DMS53 treated with DMSO at 0.1 percent for 48 hours (cell line): ENCODE data around the gene ADH7.

Source experiments
- DNase-seq: peaks from one replicate; lab custom pipeline; 2025; ENCODE audit not compliant: unreplicated experiment; lab: John Stamatoyannopoulos, UW

ADH7 gene

DNA sequence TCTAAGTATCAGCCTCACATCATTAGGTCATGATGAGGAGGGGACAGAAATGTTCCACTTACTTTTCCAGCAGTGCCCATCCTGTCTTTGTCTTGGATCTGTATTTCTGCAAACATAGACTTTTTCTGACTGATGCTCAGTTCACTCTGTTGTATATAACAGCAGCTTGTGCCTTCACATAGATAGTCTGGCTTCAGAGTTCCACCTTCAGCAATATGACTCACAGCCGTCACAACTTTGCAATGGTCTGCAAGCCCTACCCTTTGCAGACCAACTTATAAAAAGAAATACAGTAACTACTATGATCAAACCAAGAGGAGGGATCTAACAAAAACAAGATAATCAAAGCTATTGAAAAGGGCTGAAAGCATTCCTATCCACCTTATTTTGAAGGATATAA lies at the start of gene ADH7:
Gene ADH7 (minus strand): TSS at position 189 of the 400 bp plus-strand sequence. CDS start 109 bp downstream, at position 80.
- no peak for DNase-seq

GRCh38 chr4:99483636-99484035 lies 48.5 kb upstream of the ADH7 start:
- DNase-seq: no peak

GRCh38 chr4:99473131-99473530 lies 38.0 kb upstream of the ADH7 start:
- no peak for DNase-seq

- no peak for DNase-seq
These were observed 36.8 kb upstream of the ADH7 start for GRCh38 chr4:99471896-99472295.

- DNase-seq: no peak
These were observed 36.2 kb upstream of the ADH7 start for GRCh38 chr4:99471349-99471748.

DNA sequence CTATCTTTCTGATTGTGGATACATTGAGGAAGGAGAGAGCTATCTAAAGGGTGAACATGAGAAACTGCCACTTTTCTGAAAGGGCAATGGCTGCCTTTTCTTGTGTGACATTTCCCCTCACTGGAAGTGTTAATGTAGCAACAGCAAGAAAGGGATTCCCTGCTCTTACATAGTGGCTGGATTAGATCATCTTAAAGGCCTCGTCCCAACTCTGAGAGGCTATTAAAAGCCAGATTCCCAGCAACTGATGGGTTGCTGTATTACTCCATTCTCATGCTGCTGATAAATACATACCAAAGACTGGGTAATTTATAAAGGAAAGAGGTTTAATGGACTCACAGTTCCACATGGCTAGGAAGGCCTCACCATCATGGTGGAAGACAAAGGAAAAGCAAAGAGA lies 33.7 kb upstream of the ADH7 start:
- DNase-seq: no peak

DNA sequence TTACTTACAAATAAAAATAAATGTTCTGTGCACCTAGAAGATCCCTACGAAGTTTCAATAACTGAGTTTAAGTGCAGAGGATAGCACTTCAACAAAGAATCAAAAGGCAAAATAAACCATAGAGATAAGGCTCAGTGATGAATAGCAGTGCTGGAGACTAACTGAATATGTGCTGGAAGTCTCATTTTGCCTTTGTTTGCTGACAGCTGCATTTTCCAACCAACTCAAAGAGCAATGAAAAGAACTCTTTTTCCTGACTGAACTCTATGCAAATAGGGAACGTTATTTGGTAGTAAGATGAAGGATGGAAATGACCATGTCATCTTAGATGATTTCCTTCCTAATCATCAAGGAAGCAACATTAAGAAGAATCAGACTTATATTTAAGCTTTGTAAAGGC lies 32.7 kb upstream of the ADH7 start:
- DNase-seq: no peak

DNA sequence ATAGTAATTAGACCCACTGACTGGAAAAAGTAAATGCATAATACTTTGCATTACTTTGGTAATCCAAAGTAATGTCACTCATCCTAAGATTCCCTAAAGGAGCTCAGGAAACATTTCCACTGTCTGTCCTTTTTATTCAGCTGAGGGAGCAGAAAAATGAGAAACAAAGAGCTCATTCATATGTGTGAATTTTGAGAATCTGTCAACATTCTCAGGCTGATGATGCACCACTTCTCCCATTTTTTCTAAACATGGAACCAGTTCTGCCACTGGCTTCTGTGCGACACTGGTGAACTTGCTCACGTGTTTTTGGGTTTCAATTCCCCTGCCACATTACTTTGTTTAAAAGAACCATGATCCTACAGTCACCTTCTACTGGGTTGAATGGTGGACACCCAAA lies 28.4 kb upstream of the ADH7 start:
- no peak for DNase-seq

- peak; percentile 55 for DNase-seq
These were observed 27.8 kb upstream of the ADH7 start for GRCh38 chr4:99462875-99463464.

GRCh38 chr4:99461623-99462401 lies 26.7 kb upstream of the ADH7 start:
- DNase-seq: no peak

DNA sequence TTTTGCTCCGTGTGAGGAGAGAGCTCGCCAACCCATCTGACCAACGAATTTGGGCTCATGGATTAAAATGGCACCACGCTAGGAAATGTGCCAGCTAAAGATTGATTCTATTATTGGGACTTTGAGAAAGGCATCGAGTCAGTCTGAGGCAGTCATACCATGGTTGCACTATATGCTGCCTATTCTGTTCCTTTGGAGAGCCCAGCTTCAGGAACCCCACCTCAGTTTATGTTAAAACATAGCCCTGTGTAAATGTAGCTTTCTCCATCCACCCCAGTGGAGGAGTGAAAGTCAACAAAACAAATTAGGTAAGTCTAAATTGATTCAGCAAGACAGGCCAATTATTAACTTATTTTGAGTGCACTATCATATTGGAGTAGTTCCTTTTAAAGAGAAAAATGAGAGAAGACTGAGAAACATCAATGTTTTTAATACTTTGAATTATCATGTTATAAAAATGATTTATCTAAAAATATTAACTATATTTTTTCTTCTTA lies 24.5 kb upstream of the ADH7 start:
- DNase-seq: no peak

- no peak for DNase-seq
These were observed 23.8 kb upstream of the ADH7 start for GRCh38 chr4:99458911-99459447.

DNA sequence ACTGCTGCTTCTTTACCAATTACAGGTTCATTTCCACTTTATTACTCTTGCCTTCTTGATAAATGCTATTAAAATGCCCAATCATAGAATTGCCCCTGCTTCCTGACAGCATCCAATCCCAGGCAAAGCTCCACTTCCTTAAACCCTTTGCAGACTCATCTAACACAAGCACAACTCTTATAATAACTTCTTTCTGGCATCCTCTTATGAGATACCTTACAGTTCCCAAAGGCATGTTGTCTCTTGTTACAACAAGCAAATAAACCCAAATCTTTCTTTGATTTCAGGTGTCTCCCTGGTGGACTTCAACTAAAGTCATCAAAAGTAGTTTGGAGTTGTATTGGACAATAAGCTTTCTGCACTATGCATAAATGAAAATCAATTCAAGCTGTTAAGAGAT lies 22.5 kb upstream of the ADH7 start:
- DNase-seq: no peak

DNA sequence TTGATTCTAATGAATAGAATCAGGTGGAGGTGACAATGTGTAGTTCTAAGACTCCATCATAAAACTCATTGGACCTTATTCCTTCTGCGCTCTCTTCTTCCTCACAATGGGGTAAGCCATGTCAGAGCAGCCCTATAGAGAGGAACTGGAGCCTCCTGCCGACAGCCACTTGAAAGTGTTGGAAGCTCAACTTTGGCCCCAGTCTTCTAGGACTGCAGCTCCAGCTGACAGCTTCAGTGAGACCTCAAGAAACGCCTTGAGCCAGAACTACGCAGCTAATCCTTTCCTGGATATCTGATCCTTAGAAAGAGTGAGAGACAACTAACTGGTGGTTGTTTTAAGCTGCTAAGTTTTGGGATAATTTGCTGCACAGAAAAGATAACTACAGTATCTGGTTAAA lies 22.1 kb upstream of the ADH7 start:
- DNase-seq: no peak

GRCh38 chr4:99447513-99447912 lies 12.4 kb upstream of the ADH7 start:
- no peak for DNase-seq

- peak; percentile 32 for DNase-seq
These were observed 11.9 kb upstream of the ADH7 start for GRCh38 chr4:99447079-99447478.

DNA sequence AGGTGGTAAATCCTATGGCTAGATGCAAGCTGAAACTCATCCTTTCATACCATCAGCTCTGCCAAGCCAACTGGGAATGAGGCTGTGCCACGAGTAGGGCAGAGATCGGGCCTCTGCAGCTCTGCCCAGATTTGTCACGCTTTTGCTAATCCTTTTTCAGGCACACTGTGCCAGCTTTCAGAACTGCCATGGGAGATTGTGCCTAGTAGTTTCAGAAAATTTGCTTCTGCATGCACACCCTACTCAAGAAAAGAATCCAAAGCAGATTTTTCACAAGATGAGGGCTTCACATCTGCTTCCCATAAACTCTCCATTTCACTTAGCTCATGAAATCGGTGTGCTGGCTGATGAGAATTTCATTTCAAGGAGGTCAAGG lies 3.3 kb upstream of the ADH7 start:
- DNase-seq: no peak

- no peak for DNase-seq
These were observed 2.7 kb upstream of the ADH7 start for GRCh38 chr4:99437723-99438404.

DNA sequence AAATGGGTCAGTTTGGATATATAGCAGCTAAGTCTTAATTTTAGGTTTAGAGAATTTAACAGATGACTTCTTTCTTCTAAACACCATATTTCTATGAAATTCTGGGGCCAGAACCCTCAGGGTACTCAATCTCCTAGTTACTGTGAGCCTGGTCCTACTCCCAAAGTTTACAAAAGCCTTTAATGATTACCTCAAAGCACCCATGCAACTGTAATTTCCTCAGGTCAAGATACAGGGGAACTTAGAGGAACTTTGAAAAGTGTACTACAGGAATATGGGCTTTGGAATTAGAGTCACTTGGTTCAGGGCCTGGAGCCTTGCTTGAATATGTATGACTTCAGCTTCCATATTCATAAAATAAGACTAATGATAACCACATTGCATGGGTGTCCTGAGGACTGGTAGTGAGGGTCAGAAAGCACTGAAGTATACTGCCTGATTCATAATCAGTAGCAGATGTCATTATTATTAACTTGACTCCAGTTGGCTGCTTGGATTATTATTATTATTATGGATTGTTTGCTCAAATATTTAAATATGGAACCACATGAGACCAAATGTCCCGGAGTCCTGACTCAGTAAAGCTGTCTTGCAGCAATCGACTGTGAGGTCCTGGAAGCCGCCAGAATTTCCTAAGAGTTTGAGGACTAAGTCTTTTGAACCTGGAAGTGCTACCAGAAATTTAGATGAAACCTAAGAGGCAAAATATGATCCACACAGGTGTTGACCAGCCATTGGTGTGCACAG lies 2.0 kb upstream of the ADH7 start:
- no peak for DNase-seq

DNA sequence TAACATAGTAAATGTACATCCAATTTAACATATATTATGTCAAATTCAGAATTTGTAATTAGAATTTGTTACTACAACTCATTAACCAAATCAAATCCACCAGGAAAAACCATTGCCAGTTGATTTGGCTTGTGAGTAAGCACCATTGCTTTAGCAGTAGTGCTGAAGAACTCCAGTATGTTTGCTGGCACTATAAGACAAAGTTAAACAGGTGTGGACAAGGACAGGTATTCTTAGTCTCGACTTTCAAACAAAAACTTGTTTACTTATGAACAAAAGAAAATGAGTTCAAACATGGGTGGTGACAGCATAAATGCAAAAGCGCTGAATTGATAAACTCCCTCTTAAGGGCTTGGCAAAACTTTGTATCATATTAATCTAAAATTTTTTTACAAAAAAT lies 1.3 kb upstream of the ADH7 start:
- no peak for DNase-seq

DNA sequence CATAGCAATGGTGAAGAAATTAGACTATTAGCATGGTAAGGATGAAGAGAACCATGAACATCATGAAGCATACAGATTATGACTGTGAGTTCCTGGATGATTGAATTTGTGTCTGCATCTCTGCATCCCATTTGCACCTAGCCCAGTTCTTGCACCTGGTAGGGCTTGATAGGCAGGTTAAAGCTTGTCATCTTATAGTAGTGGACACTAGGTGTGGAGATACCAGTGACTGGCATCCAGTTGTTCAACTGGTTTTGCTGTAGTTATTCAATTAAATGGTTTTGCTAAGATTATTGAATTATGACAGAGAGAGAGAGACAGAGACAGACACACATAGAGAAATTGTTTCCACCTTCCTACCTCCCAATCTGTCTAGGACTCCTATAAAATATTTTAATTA lies 5.0 kb downstream of the ADH7 start:
- DNase-seq: no peak
